ENCODE measurements around the gene GNAI3. TPM values are rescaled to one million over a fixed set of nuclear protein-coding genes. Genes with fewer than 3 reads are reported as not detected.

The GNAI3 gene
- total and polyA plus RNA-seq, 2 of the 13 experiments (the other 11 are each of a cell fraction or from before 2014, with no cell fraction given) = 4.3 to 9.0 TPM

- Histone ChIP-seq H3K27ac (ENCODE audit: extremely low read length, insufficient read depth, low read length) (no peak overlapping the region), H3K4me2 (ENCODE audit: low read depth, low read length) (no peak overlapping the region), H3K79me2 (ENCODE audit: insufficient read depth, low read length) (peaks cover 5% of the 10 kb centered on the region), H3K36me3 (replicated peaks in 1 of 2; ENCODE audit: control insufficient read depth in 1 of 2, insufficient read depth in 2 of 2, low read length in 2 of 2) (peaks cover 42 to 68% of the 10 kb centered on the region in 2 experiments), H2AFZ (ENCODE audit: low read length) (no peak overlapping the region), H3K27me3 (ENCODE audit: control insufficient read depth in 1 of 2, insufficient read depth in 2 of 2, low read length in 2 of 2) (no peaks in the 10 kb centered on the region), H3K4me3 (replicated peaks in 1 of 3; ENCODE audit: insufficient read depth in 1 of 3, low read depth in 2 of 3, low read length in 3 of 3) (no peak overlapping the region), H3K9ac (ENCODE audit: insufficient read depth, low read depth, low read length) (no peak overlapping the region), H3K4me1 (ENCODE audit: insufficient read depth, low read length) (peaks cover 8% of the 10 kb centered on the region), H3K9me3 (ENCODE audit: low read length) (no peaks in the 10 kb centered on the region), H4K20me1 (ENCODE audit: insufficient read depth, low read length) (0 out of 2 replicates have a peak, but pooled peaks cover 4% of the 10 kb centered on the region)
- ATAC-seq = no peak
- in situ Hi-C loops (cut with HindIII; ENCODE audit: extremely low pct_ligation_motif_present, low pct_unique_long_range_greater_than_20kb) = no loop called here
- ChIA-PET POLR2A (interaction anchor here (1.1 to 2.7 kb wide), 3 partner anchors 9 to 84 kb away, joined by 4 to 11 read pairs (median 5); partner anchors contain the start of genes AMPD2, GNAI3 and GNAT2), CTCF (ENCODE audit: low intra/inter-chr PET ratio, low total read pairs) (interaction anchor here (2.9 kb wide), 1 partner anchor 83 kb away, joined by 23 read pairs; no protein-coding TSS in a partner anchor)
- BruUV-seq (replicated peaks) = no TSS peak
- 89% methylated on average over 9 of the region's 10 CpGs for WGBS (ENCODE audit: low lambda C conversion rate)
- TF ChIP-seq ZNF20 (CRISPR knock-in tag; IDR thresholded peaks at IDR 0.05) (no peak), POLR2A (IDR thresholded peaks at IDR 0.05; ENCODE audit: insufficient read depth in 1 of 2, low read depth in 2 of 2, low read length in 2 of 2) (0 out of 4 replicates have a peak, but pooled peaks of 1 of the 2 experiments have one; percentile 7)
- intact Hi-C loops (cut with micrococcal nuclease; ENCODE audit: unreplicated experiment) = no loop called here
- FAIRE-seq = no peak
- DNase-seq (ENCODE audit: low spot score) = no peak
Observed at GRCh38 chr1:109629372-109630030, 81.1 kb downstream of the GNAI3 start.

- in situ Hi-C loops (cut with HindIII; ENCODE audit: extremely low pct_ligation_motif_present, low pct_unique_long_range_greater_than_20kb) = no loop called here
- Histone ChIP-seq H3K9ac (ENCODE audit: insufficient read depth, low read depth, low read length) (no peak overlapping the region), H3K27ac (ENCODE audit: extremely low read length, insufficient read depth, low read length) (no peak overlapping the region), H4K20me1 (ENCODE audit: insufficient read depth, low read length) (0 out of 2 replicates have a peak, but pooled peaks cover 4% of the 10 kb centered on the region), H3K27me3 (ENCODE audit: control insufficient read depth in 1 of 2, insufficient read depth in 2 of 2, low read length in 2 of 2) (no peaks in the 10 kb centered on the region), H3K36me3 (replicated peaks in 1 of 2; ENCODE audit: control insufficient read depth in 1 of 2, insufficient read depth in 2 of 2, low read length in 2 of 2) (peaks cover 42 to 61% of the 10 kb centered on the region in 2 experiments), H3K4me1 (ENCODE audit: insufficient read depth, low read length) (peaks cover 8% of the 10 kb centered on the region), H3K9me3 (ENCODE audit: low read length) (no peaks in the 10 kb centered on the region), H2AFZ (ENCODE audit: low read length) (no peak overlapping the region), H3K79me2 (ENCODE audit: insufficient read depth, low read length) (no peaks in the 10 kb centered on the region), H3K4me3 (replicated peaks in 1 of 3; ENCODE audit: insufficient read depth in 1 of 3, low read depth in 2 of 3, low read length in 3 of 3) (no peak overlapping the region), H3K4me2 (ENCODE audit: low read depth, low read length) (no peak overlapping the region)
- ChIA-PET CTCF (ENCODE audit: low intra/inter-chr PET ratio, low total read pairs) (interaction anchor here (2.9 kb wide), 1 partner anchor 84 kb away, joined by 23 read pairs; no protein-coding TSS in a partner anchor), POLR2A (interaction anchor here (0.6 to 2.7 kb wide), 5 partner anchors 10 to 331 kb away, joined by 3 to 11 read pairs (median 4); partner anchors contain the start of genes AMPD2, GNAI3 and GNAT2)
- DNase-seq (ENCODE audit: low spot score) (no peak), ATAC-seq (0 out of 3 replicates have a peak, but pooled peaks have one; percentile 6), FAIRE-seq (no peak)
- peak; percentile 79 for TF ChIP-seq HNRNPK (IDR thresholded peaks at IDR 0.05; ENCODE audit: low read depth, low read length, poor library complexity, severe bottlenecking)
- no peak for TF ChIP-seq ETV6 (CRISPR knock-in tag; conservative IDR thresholded peaks at IDR 0.05)
- peak; percentile 81 for TF ChIP-seq ZNF740 (CRISPR knock-in tag; IDR thresholded peaks at IDR 0.05)
- TF ChIP-seq WIZ (CRISPR knock-in tag; IDR thresholded peaks at IDR 0.05) = no peak
- TF ChIP-seq ZBTB38 (CRISPR knock-in tag; IDR thresholded peaks at IDR 0.05) = peak; percentile 87; the same call in 1 of the 2 replicates
- TF ChIP-seq PATZ1 (CRISPR knock-in tag; IDR thresholded peaks at IDR 0.05) = 0 out of 2 replicates have a peak, but pooled peaks have one; percentile 22
- no peak for TF ChIP-seq SOX5 (CRISPR knock-in tag; IDR thresholded peaks at IDR 0.05; ENCODE audit: borderline replicate concordance)
- WGBS (ENCODE audit: low lambda C conversion rate) = 87% methylated on average over 19 of the region's 30 CpGs
- intact Hi-C loops (cut with micrococcal nuclease; ENCODE audit: unreplicated experiment) = no loop called here
- no TSS peak for BruUV-seq (replicated peaks)
Observed at GRCh38 chr1:109630081-109630897, 81.9 kb downstream of the GNAI3 start.
